H9 (cell line): ENCODE measurements around the gene SNED1. TPM values are rescaled to one million over a fixed set of nuclear protein-coding genes. Genes with fewer than 3 reads are reported as not detected.

Experiments used
- DNase-seq: peaks from one replicate; pipeline ENCODE4 v3.0.0-alpha.2; 2017
- H2AFZ ChIP-seq: one replicate; pipeline ENCODE4 v1.6.1; 2013; ENCODE audit warnings: mild to moderate bottlenecking, low read length, control low read depth, moderate library complexity
- H2AK5ac ChIP-seq: 2 replicates; pipeline ENCODE4 v1.6.1; 2013; ENCODE audit warnings: low read length, control low read depth, mixed read lengths; ENCODE audit not compliant: insufficient read length
- H2BK120ac ChIP-seq: one replicate; pipeline ENCODE4 v1.6.1; 2013; ENCODE audit warnings: low read depth, mild to moderate bottlenecking, low read length, control low read depth, inconsistent platforms; ENCODE audit not compliant: poor library complexity, severe bottlenecking
- H2BK12ac ChIP-seq: 2 replicates; pipeline ENCODE4 v1.6.1; 2013; ENCODE audit warnings: low read length, control low read depth, mixed read lengths, low read depth; ENCODE audit not compliant: insufficient read length
- H2BK15ac ChIP-seq: 2 replicates; pipeline ENCODE4 v1.6.1; 2013; ENCODE audit warnings: low read depth, low read length, control low read depth
- H2BK20ac ChIP-seq: one replicate; pipeline ENCODE4 v1.6.1; 2013; ENCODE audit warnings: low read depth, mild to moderate bottlenecking, low read length, control low read depth, inconsistent platforms; ENCODE audit not compliant: poor library complexity, severe bottlenecking
- H2BK5ac ChIP-seq: 2 replicates; pipeline ENCODE4 v1.6.1; 2013; ENCODE audit warnings: low read length, control low read depth, mixed read lengths; ENCODE audit not compliant: insufficient read length
- H3K14ac ChIP-seq: 2 replicates; pipeline ENCODE4 v1.6.1; 2013; ENCODE audit warnings: low read length, control low read depth; ENCODE audit not compliant: insufficient read depth
- H3K18ac ChIP-seq: 2 replicates; pipeline ENCODE4 v1.6.1; 2013; ENCODE audit warnings: low read depth, mild to moderate bottlenecking, mixed read lengths, low read length, control low read depth; ENCODE audit not compliant: insufficient read length
- H3K23ac ChIP-seq: 2 replicates; pipeline ENCODE4 v1.6.1; 2013; ENCODE audit warnings: low read length, control low read depth, mixed read lengths, low read depth; ENCODE audit not compliant: insufficient read length
- H3K23me2 ChIP-seq: 2 replicates; pipeline ENCODE4 v1.6.1; 2013; ENCODE audit warnings: low read depth, mild to moderate bottlenecking, mixed read lengths, low read length, control low read depth; ENCODE audit not compliant: insufficient read length, poor library complexity, severe bottlenecking
- H3K27ac ChIP-seq: 2 replicates; pipeline ENCODE4 v1.5.1; 2013; ENCODE audit warnings: low read length, control low read depth, mixed read lengths, low read depth; ENCODE audit not compliant: insufficient read length
- H3K27me3 ChIP-seq: 2 replicates; pipeline ENCODE4 v1.6.1; 2013; ENCODE audit warnings: low read length, control low read depth, inconsistent platforms; ENCODE audit not compliant: insufficient read depth
- H3K4ac ChIP-seq: 2 replicates; pipeline ENCODE4 v1.6.1; 2013; ENCODE audit warnings: low read depth, mild to moderate bottlenecking, control low read depth, inconsistent platforms, low read length, moderate library complexity
- H3K4me1 ChIP-seq: 2 replicates; pipeline ENCODE4 v1.6.1; 2013; ENCODE audit warnings: low read length, control low read depth, inconsistent platforms; ENCODE audit not compliant: insufficient read depth
- H3K4me2 ChIP-seq: 2 replicates; pipeline ENCODE4 v1.6.1; 2013; ENCODE audit warnings: low read length, control low read depth, mixed read lengths; ENCODE audit not compliant: insufficient read length, insufficient read depth
- H3K56ac ChIP-seq: 2 replicates; pipeline ENCODE4 v1.6.1; 2013; ENCODE audit warnings: low read depth, mild to moderate bottlenecking, mixed read lengths, low read length, control low read depth; ENCODE audit not compliant: insufficient read length
- H3K79me1 ChIP-seq: 2 replicates; pipeline ENCODE4 v1.6.1; 2013; ENCODE audit warnings: low read depth, mild to moderate bottlenecking, moderate library complexity, low read length, control low read depth, inconsistent platforms; ENCODE audit not compliant: insufficient read depth, poor library complexity, severe bottlenecking
- H3K79me2 ChIP-seq: 2 replicates; pipeline ENCODE4 v1.6.1; 2013; ENCODE audit warnings: low read length, control low read depth, inconsistent platforms; ENCODE audit not compliant: insufficient read depth
- H3K9ac ChIP-seq: 2 replicates; pipeline ENCODE4 v1.6.1; 2013; ENCODE audit warnings: low read length, control low read depth, mixed read lengths; ENCODE audit not compliant: insufficient read length; ENCODE audit errors: extremely low read depth
- H3K9me3 ChIP-seq: one replicate; pipeline ENCODE4 v1.6.1; 2013; ENCODE audit warnings: low read depth, low read length, inconsistent platforms; ENCODE audit not compliant: control insufficient read depth
- H3T11ph ChIP-seq: one replicate; pipeline ENCODE4 v1.6.1; 2013; ENCODE audit warnings: mild to moderate bottlenecking, low read length, control low read depth, inconsistent platforms
- H4K20me1 ChIP-seq: one replicate; pipeline ENCODE4 v1.6.1; 2013; ENCODE audit not compliant: control insufficient read depth, insufficient read length, insufficient read depth
- H4K5ac ChIP-seq: 2 replicates; pipeline ENCODE4 v1.6.1; 2013; ENCODE audit warnings: low read depth, mild to moderate bottlenecking, mixed read lengths, low read length, control low read depth; ENCODE audit not compliant: insufficient read length
- H4K8ac ChIP-seq: replicated peaks from 2 replicates; pipeline ENCODE4 v1.6.1; 2013; ENCODE audit warnings: low read length, control low read depth, mixed read lengths, low read depth; ENCODE audit not compliant: insufficient read length
- H4K91ac ChIP-seq: 2 replicates; pipeline ENCODE4 v1.6.1; 2013; ENCODE audit warnings: low read depth, mild to moderate bottlenecking, moderate library complexity, mixed read lengths, low read length, control low read depth; ENCODE audit not compliant: insufficient read length
- H3K27ac Mint-ChIP-seq, 3 experiments: 2 replicates in 2 of 3; 3 replicates in 1 of 3; pipeline ENCODE4 v1.8.0; 2020 to 2021; ENCODE audit warnings: mixed read lengths in 3 of 3, mild to moderate bottlenecking in 1 of 3, moderate library complexity in 1 of 3
- H3K27me3 Mint-ChIP-seq: 2 replicates; pipeline ENCODE4 v1.8.0; 2021; ENCODE audit warnings: low read depth, mild to moderate bottlenecking, moderate library complexity, mixed read lengths
- H3K36me3 Mint-ChIP-seq, 3 experiments: 2 replicates in 2 of 3; 3 replicates in 1 of 3; pipeline ENCODE4 v1.8.0; 2020 to 2021; ENCODE audit warnings: low read depth in 3 of 3, mixed read lengths in 3 of 3; ENCODE audit not compliant: insufficient read depth in 1 of 3
- H3K4me1 Mint-ChIP-seq, 2 experiments: 2 replicates each; pipeline ENCODE4 v1.8.0; 2020; ENCODE audit warnings: mixed read lengths in 2 of 2
- H3K4me3 Mint-ChIP-seq, 2 experiments: 2 replicates in 1 of 2; 3 replicates in 1 of 2; pipeline ENCODE4 v1.8.0; 2020 to 2021; ENCODE audit warnings: mild to moderate bottlenecking in 2 of 2, mixed read lengths in 2 of 2, moderate library complexity in 1 of 2
- H3K9me3 Mint-ChIP-seq, 2 experiments: 2 replicates in 1 of 2; 3 replicates in 1 of 2; pipeline ENCODE4 v1.8.0; 2020; ENCODE audit warnings: mild to moderate bottlenecking in 2 of 2, mixed read lengths in 2 of 2, moderate library complexity in 1 of 2
- WGBS: extraction: QIAGEN DNeasy Blood & Tissue Kit; methylation state at CpG from one replicate; pipeline ENCODE4 v1.1.7; 2013; ENCODE audit warnings: missing lambda C conversion rate, low lambda C conversion rate, mixed read lengths; ENCODE audit not compliant: insufficient read length; ENCODE audit errors: extremely low coverage; 5-methylcytosine and 5-hydroxymethylcytosine counted together
- total RNA-seq: library from RNA; stranded (reverse); gene quantifications from 2 replicates; pipeline ENCODE4 v1.2.1, GENCODE V29; 2021
- TF ChIP-seq, protein P1 (sequence below): fragments of 200-600 bp; sonication (generic); conservative IDR thresholded peaks from 3 replicates; pipeline ENCODE4 v1.8.0; 2021; ENCODE audit warnings: antibody characterized with exemption, mild to moderate bottlenecking

Gene SNED1
- total RNA-seq, 1 experiment from 2014 or later = 2.5 TPM

DNA sequence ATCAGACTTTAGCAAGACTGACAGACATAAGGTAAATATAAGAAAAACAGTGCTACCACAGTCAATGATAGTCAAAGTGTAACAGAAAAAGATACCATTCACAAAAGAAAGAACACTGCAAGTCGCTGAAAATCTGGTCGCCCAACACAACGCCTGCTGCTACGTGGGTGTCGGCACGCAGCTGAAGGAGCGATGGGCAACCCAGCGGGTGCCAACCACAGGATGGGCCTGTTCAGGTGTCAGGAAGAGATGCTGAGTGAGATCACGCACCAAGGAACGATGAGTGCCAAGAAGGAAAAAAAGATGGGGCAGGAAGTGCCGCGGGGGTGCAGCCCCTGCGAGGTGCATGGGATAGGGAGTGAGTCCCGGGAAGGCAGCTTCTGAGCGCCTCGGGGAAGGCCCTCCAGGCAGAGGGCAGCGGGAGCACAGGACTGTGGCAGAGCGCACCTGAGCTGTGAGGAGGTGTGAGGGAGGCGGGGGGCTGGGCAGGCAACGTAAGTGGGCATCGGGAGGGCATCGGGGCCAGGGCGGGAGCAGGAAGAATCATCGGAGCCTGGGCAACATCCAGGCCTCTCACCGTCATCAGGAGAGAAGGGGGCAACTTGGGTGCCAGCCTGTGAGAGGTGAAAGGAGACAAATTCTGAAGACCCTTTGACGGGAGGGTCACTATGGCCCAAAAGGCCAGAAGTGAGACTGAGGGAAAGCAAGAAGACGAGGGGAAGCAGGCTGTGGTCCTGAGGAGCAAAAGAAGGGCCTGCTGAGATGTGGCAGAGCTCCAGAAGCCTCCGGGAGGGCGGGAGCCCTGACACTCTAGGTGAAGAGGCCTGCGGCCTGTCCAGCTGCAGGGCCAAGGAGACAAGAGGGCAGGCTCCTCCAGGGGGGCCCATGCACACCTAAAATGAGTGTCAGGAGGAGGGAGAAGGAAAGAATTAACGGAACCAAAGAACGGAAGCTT, 118.5 kb downstream of the SNED1 start:
- WGBS = no CpG with 5 or more reads among the region's 32 CpGs
- no peak overlapping the region for H3K4ac ChIP-seq
- H3K23ac ChIP-seq = no peak overlapping the region
- H3K4me1 ChIP-seq = no peaks in the 10 kb centered on the region
- H3K9me3 ChIP-seq = no peaks in the 10 kb centered on the region
- no peaks in the 10 kb centered on the region for H4K20me1 ChIP-seq
- Mint-ChIP-seq H3K4me3 (no peak overlapping the region), H3K27ac (peak overlapping the region in 2 of 3 experiments; percentile 57 to 79; a peak in 4 of 7 replicates), H3K4me1 (no peaks in the 10 kb centered on the region), H3K36me3 (peaks cover 12 to 57% (median 56%) of the 10 kb centered on the region in 3 experiments; a peak in 6 of 7 replicates), H3K27me3 (no peaks in the 10 kb centered on the region), H3K9me3 (no peaks in the 10 kb centered on the region)
- no peak overlapping the region for H3K9ac ChIP-seq
- no peak overlapping the region for H3K18ac ChIP-seq
- no peak overlapping the region for H2BK5ac ChIP-seq
- H3K27me3 ChIP-seq = no peaks in the 10 kb centered on the region
- H3K79me1 ChIP-seq = no peaks in the 10 kb centered on the region
- no peak overlapping the region for H3T11ph ChIP-seq
- H3K56ac ChIP-seq = no peak overlapping the region
- H2AK5ac ChIP-seq = no peak overlapping the region
- TF ChIP-seq, protein P1, sequence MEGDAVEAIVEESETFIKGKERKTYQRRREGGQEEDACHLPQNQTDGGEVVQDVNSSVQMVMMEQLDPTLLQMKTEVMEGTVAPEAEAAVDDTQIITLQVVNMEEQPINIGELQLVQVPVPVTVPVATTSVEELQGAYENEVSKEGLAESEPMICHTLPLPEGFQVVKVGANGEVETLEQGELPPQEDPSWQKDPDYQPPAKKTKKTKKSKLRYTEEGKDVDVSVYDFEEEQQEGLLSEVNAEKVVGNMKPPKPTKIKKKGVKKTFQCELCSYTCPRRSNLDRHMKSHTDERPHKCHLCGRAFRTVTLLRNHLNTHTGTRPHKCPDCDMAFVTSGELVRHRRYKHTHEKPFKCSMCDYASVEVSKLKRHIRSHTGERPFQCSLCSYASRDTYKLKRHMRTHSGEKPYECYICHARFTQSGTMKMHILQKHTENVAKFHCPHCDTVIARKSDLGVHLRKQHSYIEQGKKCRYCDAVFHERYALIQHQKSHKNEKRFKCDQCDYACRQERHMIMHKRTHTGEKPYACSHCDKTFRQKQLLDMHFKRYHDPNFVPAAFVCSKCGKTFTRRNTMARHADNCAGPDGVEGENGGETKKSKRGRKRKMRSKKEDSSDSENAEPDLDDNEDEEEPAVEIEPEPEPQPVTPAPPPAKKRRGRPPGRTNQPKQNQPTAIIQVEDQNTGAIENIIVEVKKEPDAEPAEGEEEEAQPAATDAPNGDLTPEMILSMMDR = no peak
- no peak overlapping the region for H2AFZ ChIP-seq
- H4K5ac ChIP-seq = no peak overlapping the region
- H4K91ac ChIP-seq = no peak overlapping the region
- H3K14ac ChIP-seq = no peak overlapping the region
- peak; percentile 19 for DNase-seq
- H2BK15ac ChIP-seq = no peak overlapping the region
- H2BK12ac ChIP-seq = no peak overlapping the region
- H3K79me2 ChIP-seq = no peaks in the 10 kb centered on the region
- H2BK120ac ChIP-seq = no peak overlapping the region
- H3K27ac ChIP-seq = no peak overlapping the region
- no peak overlapping the region for H3K4me2 ChIP-seq
- H2BK20ac ChIP-seq = no peak overlapping the region
- no peak overlapping the region for H4K8ac ChIP-seq
- H3K23me2 ChIP-seq = no peaks in the 10 kb centered on the region
